ENCODE results near the gene DACH1.

- no peak for TF ChIP-seq POLR2AphosphoS5 (IDR thresholded peaks at IDR 0.05; ENCODE audit: low read depth, low read length)
- no peak for TF ChIP-seq POLR2A (IDR thresholded peaks at IDR 0.05; ENCODE audit: low read depth, low read length)
These were observed 392.1 kb downstream of the DACH1 start for GRCh38 chr13:71474936-71475335.
